Measurements from ENCODE around the gene G6PC3.

Gene G6PC3

GRCh38 chr17:44070455-44071197, at the start of gene G6PC3:
Gene G6PC3 (plus strand): TSS chr17:44070735. CDS start chr17:44070966, 231 bp downstream.
- TF ChIP-seq TEAD4 (IDR thresholded peaks at IDR 0.05) (no peak), TCF12 (IDR thresholded peaks at IDR 0.05; ENCODE audit: low read depth) (peak; percentile 82), USF1 (IDR thresholded peaks at IDR 0.05) (peak; percentile 99), REST (IDR thresholded peaks at IDR 0.05; ENCODE audit: low read depth) (no peak), YY1 (IDR thresholded peaks at IDR 0.05; ENCODE audit: low read depth) (peak; percentile 13; the same call in 1 of the 2 replicates), EP300 (IDR thresholded peaks at IDR 0.05; ENCODE audit: borderline replicate concordance) (peak; percentile 43; the same call in 1 of the 2 replicates), MAX (IDR thresholded peaks at IDR 0.05) (peak; percentile 100), RAD21 (IDR thresholded peaks at IDR 0.05; ENCODE audit: low read depth) (no peak), TAF1 (IDR thresholded peaks at IDR 0.05; ENCODE audit: low read depth) (peak; percentile 81)

GRCh38 chr17:44022246-44022645, 48.3 kb upstream of the G6PC3 start:
- no peak for TF ChIP-seq FOXM1 (IDR thresholded peaks at IDR 0.05; ENCODE audit: borderline replicate concordance, low read depth)
- TF ChIP-seq MAX (IDR thresholded peaks at IDR 0.05), result no peak
- no peak for TF ChIP-seq CREB1 (IDR thresholded peaks at IDR 0.05; ENCODE audit: low read depth)
- TF ChIP-seq NFIC (IDR thresholded peaks at IDR 0.05), result no peak; the same call in 1 of the 2 replicates
- TF ChIP-seq TAF1 (IDR thresholded peaks at IDR 0.05; ENCODE audit: low read depth), result no peak
- no peak for TF ChIP-seq EGR1 (IDR thresholded peaks at IDR 0.05)
- no peak for TF ChIP-seq RAD21 (IDR thresholded peaks at IDR 0.05; ENCODE audit: low read depth)
- TF ChIP-seq TEAD4 (IDR thresholded peaks at IDR 0.05), result no peak
- no peak for TF ChIP-seq USF1 (IDR thresholded peaks at IDR 0.05)
- TF ChIP-seq TCF12 (IDR thresholded peaks at IDR 0.05; ENCODE audit: low read depth), result no peak
- TF ChIP-seq ZBTB7A (IDR thresholded peaks at IDR 0.05; ENCODE audit: low read depth), result no peak
- TF ChIP-seq YY1 (IDR thresholded peaks at IDR 0.05; ENCODE audit: low read depth), result no peak
- TF ChIP-seq REST (IDR thresholded peaks at IDR 0.05; ENCODE audit: low read depth), result no peak

GRCh38 chr17:44023545-44024270, 46.8 kb upstream of the G6PC3 start:
- TF ChIP-seq TAF1 (IDR thresholded peaks at IDR 0.05; ENCODE audit: low read depth), result no peak
- no peak for TF ChIP-seq REST (IDR thresholded peaks at IDR 0.05; ENCODE audit: low read depth)
- TF ChIP-seq YY1 (IDR thresholded peaks at IDR 0.05; ENCODE audit: low read depth), result no peak
- no peak for TF ChIP-seq FOXM1 (IDR thresholded peaks at IDR 0.05; ENCODE audit: borderline replicate concordance, low read depth)
- no peak for TF ChIP-seq MAX (IDR thresholded peaks at IDR 0.05)
- no peak for TF ChIP-seq ZBTB7A (IDR thresholded peaks at IDR 0.05; ENCODE audit: low read depth)
- TF ChIP-seq EGR1 (IDR thresholded peaks at IDR 0.05), result no peak
- no peak for TF ChIP-seq CREB1 (IDR thresholded peaks at IDR 0.05; ENCODE audit: low read depth)
- no peak for TF ChIP-seq EP300 (IDR thresholded peaks at IDR 0.05; ENCODE audit: borderline replicate concordance)
- no peak for TF ChIP-seq TEAD4 (IDR thresholded peaks at IDR 0.05)
- no peak for TF ChIP-seq USF1 (IDR thresholded peaks at IDR 0.05)
- no peak for TF ChIP-seq TCF12 (IDR thresholded peaks at IDR 0.05; ENCODE audit: low read depth)
- no peak for TF ChIP-seq RAD21 (IDR thresholded peaks at IDR 0.05; ENCODE audit: low read depth)
- TF ChIP-seq CEBPB (IDR thresholded peaks at IDR 0.05), result no peak
- TF ChIP-seq NFIC (IDR thresholded peaks at IDR 0.05), result no peak
